ENCODE measurements around the gene NEXMIF.
"Not testable (repeated sequence)": the region's sequence is repeated elsewhere in the genome, so short reads cannot be mapped to it uniquely, and the experiment has no call there.

NEXMIF gene

GRCh38 chrX:74788545-74789086 is 136.6 kb downstream of the NEXMIF start:
- no peak for DNase-seq

- no peak for DNase-seq
Measured at GRCh38 chrX:74784629-74785028, 140.6 kb downstream of the NEXMIF start.

GRCh38 chrX:74781507-74782034 is 143.7 kb downstream of the NEXMIF start:
- DNase-seq = no peak

GRCh38 chrX:74779175-74779574 is 146.1 kb downstream of the NEXMIF start:
- no peak for DNase-seq

GRCh38 chrX:74774988-74775387 is 150.3 kb downstream of the NEXMIF start:
- no peak for DNase-seq

- DNase-seq = no peak
Measured at GRCh38 chrX:74736450-74736849, 188.8 kb downstream of the NEXMIF start.

GRCh38 chrX:74705269-74705668 is 220.0 kb downstream of the NEXMIF start:
- DNase-seq = no peak

- not testable (repeated sequence) for DNase-seq
Measured at GRCh38 chrX:74701343-74701742, 223.9 kb downstream of the NEXMIF start.

GRCh38 chrX:74684466-74684865 is 240.8 kb downstream of the NEXMIF start:
- no peak for DNase-seq

Measured in RPMI8226 (cell line).